Transverse colon (tissue), 4 donors: ENCODE results near the gene RALGAPA2. TPM values are rescaled to one million over a fixed set of nuclear protein-coding genes. Genes with fewer than 3 reads are reported as not detected.

Source experiments
- DNase-seq: peaks from one replicate; pipeline ENCODE4 v3.0.0-alpha.2; 2019
- H3K27ac ChIP-seq, 4 donors: fragments of 200-600 bp; sonication (generic); 2 replicates each; pipeline ENCODE4 v1.5.1; 2016 to 2018; ENCODE audit warnings: inconsistent platforms in 4 of 4
- H3K27me3 ChIP-seq: fragments of 200-600 bp; sonication (generic); 2 replicates; pipeline ENCODE4 v1.5.1; 2017; ENCODE audit warnings: inconsistent platforms
- H3K36me3 ChIP-seq, 4 donors: fragments of 200-600 bp; sonication (generic); 2 replicates each; pipeline ENCODE4 v1.5.1; 2017 to 2019; ENCODE audit warnings: inconsistent platforms in 4 of 4
- H3K4me1 ChIP-seq, 4 donors: fragments of 200-600 bp; sonication (generic); 2 replicates each; pipeline ENCODE4 v1.5.1; 2017 to 2020; ENCODE audit warnings: inconsistent platforms in 4 of 4
- H3K4me3 ChIP-seq, 4 donors: fragments of 200-600 bp; sonication (generic); 1 replicate in 1 of 4; 2 replicates in 3 of 4; pipeline versions ENCODE4 v1.5.1 to v1.6.1; 2017 to 2019; ENCODE audit warnings: inconsistent platforms in 4 of 4
- H3K9me3 ChIP-seq, 2 donors: fragments of 200-600 bp; sonication (generic); 2 replicates each; pipeline ENCODE4 v1.5.1; 2017 to 2019; ENCODE audit warnings: inconsistent platforms in 2 of 2
- CTCF ChIP-seq, 5 experiments: fragments of 200-600 bp in 3 of 5; fragments of 450-650 bp in 2 of 5; sonication (generic) in 3 of 5; IDR thresholded peaks; 1 replicate in 2 of 5; 2 replicates in 3 of 5; pipeline ENCODE4 v1.5.1; 2016 to 2017; ENCODE audit warnings: antibody characterized with exemption in 5 of 5, inconsistent platforms in 3 of 5, mild to moderate bottlenecking in 2 of 5, moderate library complexity in 1 of 5
- EP300 ChIP-seq: sonication (generic); formaldehyde crosslinking; IDR thresholded peaks from one replicate; pipeline ENCODE4 v1.6.1; 2017; ENCODE audit warnings: antibody characterized with exemption, low read depth
- POLR2A ChIP-seq: fragments of 450-650 bp; IDR thresholded peaks from one replicate; pipeline ENCODE4 v1.6.1; 2016; ENCODE audit warnings: antibody characterized with exemption, mild to moderate bottlenecking, moderate library complexity
- POLR2AphosphoS5 ChIP-seq, 3 donors: sonication (generic); formaldehyde crosslinking; IDR thresholded peaks; one replicate each; pipeline ENCODE4 v1.6.1; 2016; ENCODE audit warnings: antibody characterized with exemption in 3 of 3
- whole genome bisulfite sequencing, 2 donors: methylation state at CpG; one replicate each; pipeline ENCODE4 v1.1.5; 2018; ENCODE audit warnings: low coverage in 1 of 2; 5-methylcytosine and 5-hydroxymethylcytosine counted together
- in situ Hi-C, 4 donors: fragments of 200-750 bp; cut with MboI; loops; one replicate each; pipeline versions ENCODE4 v1.15.0 to v1.15.1; 2017; ENCODE audit warnings: low sequenced_read_pairs in 3 of 4, low pct_ligation_motif_present in 1 of 4, low pct_unique_long_range_greater_than_20kb in 1 of 4
- intact Hi-C: fragments of 100-400 bp; cut with DNase I; formaldehyde crosslinking; loops from one replicate; pipeline ENCODE4 v1.15.1; 2023; ENCODE audit warnings: low total_unique reads
- total RNA-seq, 4 donors: library from RNA; depleted of rRNA; stranded (reverse); fragments of >200 nt; gene quantifications; one replicate each; pipeline ENCODE4 v1.1.0, GENCODE V29; 2016

RALGAPA2 gene
- total RNA-seq, 4 donors from 2014 or later, result 29.5 to 84.0 (median 66.5) TPM

- Histone ChIP-seq H3K9me3 (no peaks in the 10 kb centered on the region), H3K27ac (no peak overlapping the region), H3K4me3 (no peak overlapping the region), H3K27me3 (no peaks in the 10 kb centered on the region), H3K4me1 (peaks cover 0 to 26% (median 5%) of the 10 kb centered on the region in 4 donors), H3K36me3 (no peaks in the 10 kb centered on the region)
- DNase-seq, result no peak
- TF ChIP-seq EP300 (no peak), CTCF (IDR thresholded peaks at IDR 0.05) (no peak), POLR2AphosphoS5 (IDR thresholded peaks at IDR 0.05) (no peak), POLR2A (no peak)
- 95% methylated on average over 1 of the region's 1 CpG; no CpG with 5 or more reads in 1 of the 2 donors for WGBS, 2 donors
- intact Hi-C loops (loop anchor here (10.0 kb wide), 1 partner anchor 91 kb away; no protein-coding TSS in a partner anchor), in situ Hi-C loops (no loop called here)
These were observed 17.1 kb downstream of the RALGAPA2 start for GRCh38 chr20:20695250-20695816.

DNA sequence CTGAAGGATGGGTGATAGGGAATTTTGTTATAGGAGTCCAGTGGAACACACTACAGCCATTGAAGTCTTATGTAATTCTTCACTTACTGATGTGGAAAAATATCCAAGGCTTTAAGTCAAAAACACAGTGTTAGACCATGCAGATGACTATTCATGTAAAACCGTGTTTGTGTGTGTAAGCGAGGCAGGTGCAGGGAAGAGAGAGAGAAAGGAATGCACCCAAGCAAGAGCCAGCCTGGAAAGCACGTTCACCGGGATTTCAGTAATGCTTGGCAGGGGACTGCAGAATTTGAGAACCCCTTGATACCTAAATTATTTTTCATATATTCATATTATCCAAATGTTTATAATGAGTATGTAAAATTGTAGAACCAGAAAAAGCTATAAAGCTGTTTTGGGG lies 17.9 kb downstream of the RALGAPA2 start:
- in situ Hi-C loops (no loop called here), intact Hi-C loops (loop anchor here (10.0 kb wide), 1 partner anchor 90 kb away; no protein-coding TSS in a partner anchor)
- no peak for DNase-seq
- WGBS, 2 donors, result 93 to 94% methylated on average over 4 of the region's 4 CpGs
- H3K4me3 ChIP-seq, result no peak overlapping the region
- no peaks in the 10 kb centered on the region for H3K36me3 ChIP-seq
- H3K4me1 ChIP-seq, result peaks cover 0 to 26% (median 5%) of the 10 kb centered on the region in 4 donors
- H3K9me3 ChIP-seq, result no peaks in the 10 kb centered on the region
- H3K27ac ChIP-seq, result no peak overlapping the region
- TF ChIP-seq EP300 (no peak), POLR2AphosphoS5 (IDR thresholded peaks at IDR 0.05) (no peak), POLR2A (no peak), CTCF (IDR thresholded peaks at IDR 0.05) (no peak)
- H3K27me3 ChIP-seq, result no peaks in the 10 kb centered on the region

- no peak overlapping the region for H3K4me3 ChIP-seq
- no peaks in the 10 kb centered on the region for H3K36me3 ChIP-seq
- H3K9me3 ChIP-seq, result no peaks in the 10 kb centered on the region
- no peak for TF ChIP-seq POLR2A
- no peak for DNase-seq
- peaks cover 0 to 8% (median 3%) of the 10 kb centered on the region in 4 donors for H3K4me1 ChIP-seq
- in situ Hi-C loops (no loop called here), intact Hi-C loops (loop anchor here (10.0 kb wide), 1 partner anchor 88 kb away; no protein-coding TSS in a partner anchor)
- H3K27ac ChIP-seq, result no peak overlapping the region
- WGBS, 2 donors, result 80 to 91% methylated on average over 1 of the region's 1 CpG
- H3K27me3 ChIP-seq, result no peaks in the 10 kb centered on the region
These were observed 19.9 kb downstream of the RALGAPA2 start for GRCh38 chr20:20692587-20692986.

DNA sequence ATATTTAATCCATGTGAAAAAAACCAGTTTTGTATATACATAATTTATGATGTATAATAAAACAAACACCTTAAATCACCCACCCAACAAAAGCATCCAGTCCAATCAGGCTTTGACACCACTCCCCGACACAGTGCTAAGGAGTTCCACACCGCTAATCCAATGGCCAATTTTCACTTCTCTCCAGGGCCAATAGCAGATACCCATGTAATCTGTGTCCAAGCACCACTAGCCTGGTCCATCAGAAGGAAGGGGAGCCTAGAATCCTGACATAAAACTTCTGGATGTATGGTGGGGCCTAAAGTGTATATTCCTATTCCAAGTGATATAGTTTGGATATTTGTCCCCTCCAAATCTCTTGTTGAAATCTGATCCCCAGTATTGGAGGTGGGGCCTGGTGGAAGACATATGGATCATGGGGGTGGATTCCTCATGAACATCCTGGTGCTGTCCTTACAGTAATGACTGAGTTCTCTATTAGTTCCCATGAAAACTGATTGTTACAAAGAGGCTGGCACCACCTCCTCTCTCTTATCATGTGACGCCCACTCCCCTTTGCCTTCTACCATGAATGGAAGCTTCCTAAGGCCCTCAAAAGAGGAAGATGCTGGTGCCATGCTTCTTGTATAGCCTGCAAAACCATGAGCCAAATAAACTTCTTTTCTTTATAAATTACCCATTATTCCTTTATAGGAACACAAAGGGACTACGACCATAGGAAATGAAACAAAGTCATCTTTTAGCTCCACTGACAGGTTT lies 20.8 kb downstream of the RALGAPA2 start:
- whole genome bisulfite sequencing, 2 donors, result 88 to 95% methylated on average over 4 of the region's 4 CpGs
- in situ Hi-C loops, result no loop called here
- no peak for DNase-seq
- Histone ChIP-seq H3K27ac (no peak overlapping the region), H3K4me1 (peaks cover 0 to 5% (median 0%) of the 10 kb centered on the region in 4 donors), H3K9me3 (no peaks in the 10 kb centered on the region), H3K36me3 (no peaks in the 10 kb centered on the region), H3K4me3 (no peak overlapping the region), H3K27me3 (no peaks in the 10 kb centered on the region)
- TF ChIP-seq POLR2AphosphoS5 (IDR thresholded peaks at IDR 0.05), result no peak
- no peak for TF ChIP-seq EP300
- TF ChIP-seq CTCF (IDR thresholded peaks at IDR 0.05), result no peak
- no peak for TF ChIP-seq POLR2A
- intact Hi-C loops, result loop anchor here (10.0 kb wide), 1 partner anchor 87 kb away; no protein-coding TSS in a partner anchor
